ENCODE data around the gene OR52E8. TPM values are rescaled to one million over a fixed set of nuclear protein-coding genes. Genes with fewer than 3 reads are reported as not detected.

Gene OR52E8
- not detected for polyA plus RNA-seq (ENCODE audit: insufficient read length in 4 of 4)

- DNase-seq (ENCODE audit: low read depth in 4 of 4, low spot score in 2 of 4), result no peak
Measured at GRCh38 chr11:5857590-5857989, at the start of gene OR52E8. Gene OR52E8, minus strand, starts transcription at chr11:5857690. Its CDS starts 0 bp downstream, at chr11:5857690.

GRCh38 chr11:5899534-5899933, 42.0 kb upstream of the OR52E8 start:
- DNase-seq (ENCODE audit: low read depth in 4 of 4, low spot score in 2 of 4), result no peak

GRCh38 chr11:5892908-5893307, 35.4 kb upstream of the OR52E8 start, which contains the start of gene OR52E5:
Gene OR52E5, plus strand, starts transcription at chr11:5893208. Its CDS starts 7,569 bp downstream, at chr11:5900777.
- DNase-seq (ENCODE audit: low read depth in 4 of 4, low spot score in 2 of 4), result no peak

GRCh38 chr11:5891216-5891800, 33.8 kb upstream of the OR52E8 start:
- DNase-seq (ENCODE audit: low read depth in 4 of 4, low spot score in 2 of 4), result no peak

- no peak for DNase-seq (ENCODE audit: low read depth in 4 of 4, low spot score in 2 of 4)
Measured at GRCh38 chr11:5887661-5888060, 30.2 kb upstream of the OR52E8 start.

GRCh38 chr11:5887172-5887571, 29.7 kb upstream of the OR52E8 start:
- DNase-seq (ENCODE audit: low read depth in 4 of 4, low spot score in 2 of 4), result no peak

- DNase-seq (ENCODE audit: low read depth in 4 of 4, low spot score in 2 of 4), result no peak
Measured at GRCh38 chr11:5881756-5882155, 24.3 kb upstream of the OR52E8 start.

- no peak for DNase-seq (ENCODE audit: low read depth in 4 of 4, low spot score in 2 of 4)
Measured at GRCh38 chr11:5880329-5880728, 22.8 kb upstream of the OR52E8 start, which contains the start of gene OR52E4. Gene OR52E4, plus strand, starts transcription at chr11:5880629. Its CDS starts 3,664 bp downstream, at chr11:5884293.

GRCh38 chr11:5878564-5878963, 21.1 kb upstream of the OR52E8 start:
- DNase-seq (ENCODE audit: low read depth in 4 of 4, low spot score in 2 of 4), result no peak

GRCh38 chr11:5865826-5866225, 8.3 kb upstream of the OR52E8 start:
- no peak for DNase-seq (ENCODE audit: low read depth in 4 of 4, low spot score in 2 of 4)

GRCh38 chr11:5851002-5851401, 6.5 kb downstream of the OR52E8 start:
- DNase-seq (ENCODE audit: low read depth in 4 of 4, low spot score in 2 of 4), result no peak

- DNase-seq (ENCODE audit: low read depth in 4 of 4, low spot score in 2 of 4), result no peak
Measured at GRCh38 chr11:5847711-5848110, 9.8 kb downstream of the OR52E8 start.

- DNase-seq (ENCODE audit: low read depth in 4 of 4, low spot score in 2 of 4), result no peak
Measured at GRCh38 chr11:5846701-5847100, 10.8 kb downstream of the OR52E8 start.

GRCh38 chr11:5841797-5842196, 15.7 kb downstream of the OR52E8 start, which contains the start of gene OR52E6:
Gene OR52E6, minus strand, starts transcription at chr11:5841897. Its CDS starts 0 bp downstream, at chr11:5841897.
- DNase-seq (ENCODE audit: low read depth in 4 of 4, low spot score in 2 of 4), result no peak

GRCh38 chr11:5837695-5838094, 19.8 kb downstream of the OR52E8 start:
- no peak for DNase-seq (ENCODE audit: low read depth in 4 of 4, low spot score in 2 of 4)

- DNase-seq (ENCODE audit: low read depth in 4 of 4, low spot score in 2 of 4), result no peak
Measured at GRCh38 chr11:5833446-5833845, 24.0 kb downstream of the OR52E8 start.

- no peak for DNase-seq (ENCODE audit: low read depth in 4 of 4, low spot score in 2 of 4)
Measured at GRCh38 chr11:5831196-5831829, 26.2 kb downstream of the OR52E8 start.

GRCh38 chr11:5818245-5818886, 39.1 kb downstream of the OR52E8 start:
- DNase-seq (ENCODE audit: low read depth in 4 of 4, low spot score in 2 of 4), result no peak

GRCh38 chr11:5815534-5815933, 42.0 kb downstream of the OR52E8 start:
- no peak for DNase-seq (ENCODE audit: low read depth in 4 of 4, low spot score in 2 of 4)

GRCh38 chr11:5809905-5810795, 47.3 kb downstream of the OR52E8 start:
- DNase-seq (ENCODE audit: low read depth in 4 of 4, low spot score in 2 of 4), result no peak

GRCh38 chr11:5809122-5809519, 48.4 kb downstream of the OR52E8 start:
- no peak for DNase-seq (ENCODE audit: low read depth in 4 of 4, low spot score in 2 of 4)
